Trophoblast cell (in vitro differentiated cells and primary cell): ENCODE data around the gene DPY30.
A peak's percentile ranks its signal among the peaks of the same experiment; 100 is the strongest.
"Not testable (repeated sequence)": the region's sequence is repeated elsewhere in the genome, so short reads cannot be mapped to it uniquely, and the experiment has no call there.

Source experiments
- DNase-seq, 2 donors: peaks; one replicate each; pipeline ENCODE4 v3.0.0-alpha.2; 2016
- H2AFZ ChIP-seq: 2 replicates; pipeline ENCODE4 v1.6.1; 2013; ENCODE audit warnings: low read length, moderate library complexity, mild to moderate bottlenecking; ENCODE audit not compliant: insufficient read depth, poor library complexity
- H2AK5ac ChIP-seq: 2 replicates; pipeline ENCODE4 v1.6.1; 2013; ENCODE audit warnings: mild to moderate bottlenecking, low read length
- H2BK120ac ChIP-seq: 2 replicates; pipeline ENCODE4 v1.6.1; 2013; ENCODE audit warnings: low read length, mild to moderate bottlenecking, moderate library complexity; ENCODE audit not compliant: insufficient read depth, poor library complexity
- H2BK12ac ChIP-seq: 2 replicates; pipeline ENCODE4 v1.6.1; 2013; ENCODE audit warnings: mild to moderate bottlenecking, low read length, moderate library complexity
- H2BK5ac ChIP-seq: 2 replicates; pipeline ENCODE4 v1.6.1; 2013; ENCODE audit warnings: low read length, low read depth, moderate library complexity, mild to moderate bottlenecking; ENCODE audit not compliant: poor library complexity
- H3K14ac ChIP-seq: 2 replicates; pipeline ENCODE4 v1.6.1; 2013; ENCODE audit warnings: mild to moderate bottlenecking, low read length
- H3K18ac ChIP-seq: 2 replicates; pipeline ENCODE4 v1.6.1; 2013; ENCODE audit warnings: mild to moderate bottlenecking, low read length
- H3K23ac ChIP-seq: 2 replicates; pipeline ENCODE4 v1.6.1; 2013; ENCODE audit warnings: low read length
- H3K27ac ChIP-seq: 2 replicates; pipeline ENCODE4 v1.5.1; 2013; ENCODE audit warnings: low read depth, mild to moderate bottlenecking, inconsistent platforms, low read length, moderate library complexity
- H3K27me3 ChIP-seq: 2 replicates; pipeline ENCODE4 v1.6.1; 2013; ENCODE audit warnings: inconsistent platforms, mild to moderate bottlenecking, low read length, moderate library complexity; ENCODE audit not compliant: insufficient read depth
- H3K36me3 ChIP-seq, 2 experiments: 1 replicate in 1 of 2; 2 replicates in 1 of 2; pipeline ENCODE4 v1.6.1; 2013; ENCODE audit warnings: low read length in 2 of 2, mild to moderate bottlenecking in 2 of 2, moderate library complexity in 1 of 2; ENCODE audit not compliant: insufficient read depth in 2 of 2, control insufficient read depth in 1 of 2
- H3K4ac ChIP-seq: 2 replicates; pipeline ENCODE4 v1.6.1; 2013; ENCODE audit warnings: low read depth, mild to moderate bottlenecking, low read length, moderate library complexity
- H3K4me1 ChIP-seq, 2 experiments: 1 replicate in 1 of 2; 2 replicates in 1 of 2; pipeline ENCODE4 v1.6.1; 2013; ENCODE audit warnings: low read length in 2 of 2, mild to moderate bottlenecking in 2 of 2, moderate library complexity in 1 of 2; ENCODE audit not compliant: insufficient read depth in 2 of 2, control insufficient read depth in 1 of 2
- H3K4me2 ChIP-seq: 2 replicates; pipeline ENCODE4 v1.6.1; 2013; ENCODE audit warnings: inconsistent platforms, mild to moderate bottlenecking, low read length, moderate library complexity
- H3K4me3 ChIP-seq: 2 replicates; pipeline ENCODE4 v1.5.1; 2013; ENCODE audit warnings: mild to moderate bottlenecking, low read depth, low read length, inconsistent platforms
- H3K79me1 ChIP-seq: one replicate; pipeline ENCODE4 v1.6.1; 2013; ENCODE audit warnings: low read length
- H3K79me2 ChIP-seq: 2 replicates; pipeline ENCODE4 v1.6.1; 2013; ENCODE audit warnings: low read length, mild to moderate bottlenecking; ENCODE audit not compliant: control insufficient read depth, insufficient read depth, poor library complexity
- H3K9ac ChIP-seq: 2 replicates; pipeline ENCODE4 v1.6.1; 2013; ENCODE audit warnings: mild to moderate bottlenecking, low read length
- H3K9me3 ChIP-seq: 2 replicates; pipeline ENCODE4 v1.6.1; 2013; ENCODE audit warnings: low read depth, mild to moderate bottlenecking, control low read depth, inconsistent platforms, low read length; ENCODE audit not compliant: insufficient read depth
- H4K12ac ChIP-seq: 2 replicates; pipeline ENCODE4 v1.6.1; 2013; ENCODE audit warnings: low read depth, mild to moderate bottlenecking, low read length, moderate library complexity
- H4K8ac ChIP-seq: 2 replicates; pipeline ENCODE4 v1.6.1; 2013; ENCODE audit warnings: low read depth, mild to moderate bottlenecking, low read length, moderate library complexity
- H4K91ac ChIP-seq: one replicate; pipeline ENCODE4 v1.6.1; 2013; ENCODE audit warnings: low read depth, mild to moderate bottlenecking, low read length, moderate library complexity
- WGBS: extraction: QIAGEN DNeasy Blood & Tissue Kit; methylation state at CpG from one replicate; pipeline ENCODE4 v1.1.7; 2013; ENCODE audit warnings: missing lambda C conversion rate; ENCODE audit not compliant: insufficient read length, insufficient coverage; ENCODE audit errors: extremely low coverage; 5-methylcytosine and 5-hydroxymethylcytosine counted together

The DPY30 gene

GRCh38 chr2:32043561-32043960 is 4.0 kb upstream of the DPY30 start:
- H4K91ac ChIP-seq = no peak overlapping the region
- H4K8ac ChIP-seq = no peak overlapping the region
- H4K12ac ChIP-seq = no peak overlapping the region
- H2AFZ ChIP-seq = no peak overlapping the region
- no peak overlapping the region for H3K18ac ChIP-seq
- H3K4ac ChIP-seq = no peak overlapping the region
- H3K36me3 ChIP-seq = peaks cover 0 to under 1% of the 10 kb centered on the region in 2 experiments
- H3K79me2 ChIP-seq = peaks cover 2% of the 10 kb centered on the region
- no peak overlapping the region for H3K4me3 ChIP-seq
- no peak overlapping the region for H3K14ac ChIP-seq
- no peak overlapping the region for H3K23ac ChIP-seq
- no CpG with 5 or more reads among the region's 7 CpGs for WGBS
- H3K9ac ChIP-seq = no peak overlapping the region
- H2AK5ac ChIP-seq = no peak overlapping the region
- no peak overlapping the region for H3K4me2 ChIP-seq
- peaks cover 0 to 2% of the 10 kb centered on the region in 2 experiments for H3K4me1 ChIP-seq
- H2BK12ac ChIP-seq = no peak overlapping the region
- no peak overlapping the region for H2BK120ac ChIP-seq
- no peaks in the 10 kb centered on the region for H3K27me3 ChIP-seq
- H3K9me3 ChIP-seq = no peaks in the 10 kb centered on the region
- H2BK5ac ChIP-seq = no peak overlapping the region
- H3K27ac ChIP-seq = no peak overlapping the region
- DNase-seq = no peak
- H3K79me1 ChIP-seq = peaks cover 4% of the 10 kb centered on the region

DNA sequence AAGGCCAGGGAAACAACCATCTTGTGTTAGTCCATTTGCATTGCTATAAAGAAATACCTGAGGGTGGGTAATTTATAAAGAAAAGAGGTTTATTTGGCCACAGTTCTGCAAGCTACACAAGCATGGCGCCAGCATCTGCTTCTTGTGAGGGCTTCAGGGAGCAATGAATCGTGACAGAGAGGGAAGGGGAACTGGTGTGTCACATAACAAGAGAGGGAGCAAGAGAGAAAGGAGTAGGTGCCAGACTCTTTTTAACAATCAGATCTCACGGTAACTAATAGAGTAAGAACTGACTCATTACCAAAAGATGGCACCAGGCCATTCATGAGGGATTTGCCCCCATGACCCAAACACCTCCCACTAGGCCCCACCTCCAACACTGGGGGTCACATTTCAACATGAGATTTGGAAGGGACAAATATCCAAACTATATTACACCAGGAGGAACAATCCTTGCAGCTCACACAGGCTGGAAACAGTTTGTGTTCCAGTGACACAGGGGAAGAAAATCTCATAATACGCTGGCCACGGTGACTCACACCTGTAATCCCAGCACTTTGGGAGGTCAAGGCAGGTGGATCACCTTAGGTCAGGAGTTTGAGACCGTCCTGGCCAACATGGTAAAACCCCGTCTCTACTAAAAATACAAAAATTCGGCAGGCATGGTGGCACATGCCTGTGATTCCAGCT is 5.3 kb downstream of the DPY30 start:
- not testable (repeated sequence) for H3K27me3 ChIP-seq, H3K9me3 ChIP-seq, H2AK5ac ChIP-seq, H3K23ac ChIP-seq, H2BK120ac ChIP-seq, H3K79me1 ChIP-seq, H3K14ac ChIP-seq, H3K4ac ChIP-seq, H3K79me2 ChIP-seq, H3K9ac ChIP-seq, H3K18ac ChIP-seq, H3K27ac ChIP-seq, H2AFZ ChIP-seq, H4K91ac ChIP-seq, H3K4me2 ChIP-seq, H4K12ac ChIP-seq, H2BK12ac ChIP-seq, H4K8ac ChIP-seq, H3K4me3 ChIP-seq, H2BK5ac ChIP-seq, H3K4me1 ChIP-seq
- no CpG with 5 or more reads among the region's 8 CpGs for WGBS
- peaks cover 12 to 21% of the 10 kb centered on the region in 2 experiments for H3K36me3 ChIP-seq
- peak; percentile 18 to 29 for DNase-seq

- H3K4me1 ChIP-seq, H2AFZ ChIP-seq, H3K27me3 ChIP-seq, H3K27ac ChIP-seq, H4K12ac ChIP-seq, H3K4me3 ChIP-seq, DNase-seq, H3K14ac ChIP-seq, H3K79me1 ChIP-seq, H3K79me2 ChIP-seq, H3K18ac ChIP-seq, H4K91ac ChIP-seq, H3K4me2 ChIP-seq, H3K4ac ChIP-seq, H3K9me3 ChIP-seq, H2BK12ac ChIP-seq, H3K23ac ChIP-seq, H4K8ac ChIP-seq, H2BK120ac ChIP-seq, H2AK5ac ChIP-seq, H3K9ac ChIP-seq, H2BK5ac ChIP-seq: not testable (repeated sequence)
- no CpG with 5 or more reads among the region's 9 CpGs for WGBS
- H3K36me3 ChIP-seq = peaks cover 16 to 22% of the 10 kb centered on the region in 2 experiments
Observed at GRCh38 chr2:32018789-32019482, 20.7 kb downstream of the DPY30 start.

DNA sequence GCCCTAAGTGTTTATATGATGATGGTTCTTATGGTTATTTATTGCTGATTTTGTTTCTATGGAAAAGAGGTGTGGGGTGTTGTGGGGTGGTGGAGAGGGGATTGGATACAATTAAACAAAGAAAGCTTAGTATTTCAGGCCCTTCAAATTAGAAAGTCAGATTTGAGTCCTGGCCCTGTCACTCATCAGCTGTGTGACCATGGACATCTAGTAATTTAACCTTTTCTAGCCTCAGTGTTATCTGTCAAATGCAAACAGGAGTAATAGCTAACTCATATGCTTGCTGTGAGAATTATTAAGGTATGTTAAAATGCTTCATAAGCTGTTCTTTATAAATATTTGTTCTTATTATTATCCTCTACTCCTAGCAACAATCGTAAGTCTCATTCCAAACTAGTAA is 26.7 kb downstream of the DPY30 start:
- H2AK5ac ChIP-seq = no peak overlapping the region
- H2BK12ac ChIP-seq = no peak overlapping the region
- peaks cover 0 to 4% of the 10 kb centered on the region in 2 experiments for H3K4me1 ChIP-seq
- H3K18ac ChIP-seq = no peak overlapping the region
- H3K27me3 ChIP-seq = no peaks in the 10 kb centered on the region
- no peak overlapping the region for H3K14ac ChIP-seq
- no CpG with 5 or more reads among the region's 1 CpG for WGBS
- no peak overlapping the region for H2AFZ ChIP-seq
- no peak overlapping the region for H2BK5ac ChIP-seq
- no peak overlapping the region for H4K12ac ChIP-seq
- no peak overlapping the region for H3K9ac ChIP-seq
- H3K36me3 ChIP-seq = peaks cover 0 to 4% of the 10 kb centered on the region in 2 experiments
- no peak overlapping the region for H3K27ac ChIP-seq
- no peak overlapping the region for H3K4me2 ChIP-seq
- peaks cover 14% of the 10 kb centered on the region for H3K79me1 ChIP-seq
- no peak overlapping the region for H3K23ac ChIP-seq
- DNase-seq = no peak
- no peak overlapping the region for H3K4me3 ChIP-seq
- H4K8ac ChIP-seq = no peak overlapping the region
- no peak overlapping the region for H3K4ac ChIP-seq
- peaks cover 3% of the 10 kb centered on the region for H3K9me3 ChIP-seq
- no peak overlapping the region for H4K91ac ChIP-seq
- no peak overlapping the region for H2BK120ac ChIP-seq
- H3K79me2 ChIP-seq = peaks cover 15% of the 10 kb centered on the region
